MM.1S (cell line): ENCODE data around the gene DHFR.

Experiments used
- CTCF ChIP-seq: fragments of 300-600 bp; sonication (generic); IDR thresholded peaks from 2 replicates; pipeline ENCODE4 v1.5.1; 2016; ENCODE audit warnings: antibody characterized with exemption, low read length, mixed read lengths
- EZH2phosphoT487 ChIP-seq: fragments of 300-600 bp; sonication (generic); IDR thresholded peaks from 2 replicates; pipeline ENCODE4 v1.6.1; 2018; ENCODE audit warnings: antibody characterized with exemption, low read length

GRCh38 chr5:80696450-80696849, 41.7 kb upstream of the DHFR start:
- TF ChIP-seq CTCF (no peak), EZH2phosphoT487 (no peak)
